H1 (cell line): Measurements from ENCODE around the gene LDLRAD4. TPM values are rescaled to one million over a fixed set of nuclear protein-coding genes. Genes with fewer than 3 reads are reported as not detected.
A peak's percentile ranks its signal among the peaks of the same experiment; 100 is the strongest.

Experiments
- CTCF ChIA-PET: fragments of 300-600 bp; sonication (Branson Sonifier 250); formaldehyde crosslinking; loops from one replicate; lab custom pipeline; 2021; ENCODE audit not compliant: partially characterized antibody; lab: Charles Lee
- POLR2A ChIA-PET: fragments of 300-600 bp; sonication (Branson Sonifier 250); formaldehyde crosslinking; loops from one replicate; lab custom pipeline; 2021; ENCODE audit warnings: inconsistent platforms; ENCODE audit not compliant: partially characterized antibody; lab: Charles Lee
- DNase-seq, 2 experiments: peaks; one replicate each; pipeline versions ENCODE4 v3.0.0 to v3.0.0-alpha.2; 2010 to 2022; ENCODE audit warnings: low spot score in 2 of 2, low read depth in 1 of 2, mixed read lengths in 1 of 2
- FAIRE-seq: peaks from 2 replicates; lab custom pipeline; 2011; peaks lifted over from hg19 to GRCh38; lab: Jason Lieb, UNC
- H2AFZ ChIP-seq: 2 replicates; pipeline ENCODE4 v1.8.1; 2012; ENCODE audit warnings: low read length, inconsistent platforms
- H2AK5ac ChIP-seq: 2 replicates; pipeline ENCODE4 v1.6.1; 2013; ENCODE audit warnings: low read depth, low read length
- H2BK120ac ChIP-seq: replicated peaks from 2 replicates; pipeline ENCODE3; 2013; ENCODE audit warnings: low read depth, low read length, inconsistent platforms
- H2BK12ac ChIP-seq: 2 replicates; pipeline ENCODE4 v1.6.1; 2013; ENCODE audit warnings: low read depth, low read length
- H2BK15ac ChIP-seq: 2 replicates; pipeline ENCODE4 v1.6.1; 2013; ENCODE audit warnings: low read length
- H2BK20ac ChIP-seq: 2 replicates; pipeline ENCODE4 v1.6.1; 2013; ENCODE audit warnings: low read length
- H2BK5ac ChIP-seq: 2 replicates; pipeline ENCODE4 v1.6.1; 2013; ENCODE audit warnings: low read depth, low read length
- H3K14ac ChIP-seq: 2 replicates; pipeline ENCODE4 v1.6.1; 2013; ENCODE audit warnings: inconsistent platforms; ENCODE audit not compliant: insufficient read length
- H3K18ac ChIP-seq: 2 replicates; pipeline ENCODE4 v1.6.1; 2013; ENCODE audit warnings: low read length; ENCODE audit errors: extremely low read depth
- H3K23ac ChIP-seq: 2 replicates; pipeline ENCODE4 v1.6.1; 2013; ENCODE audit warnings: inconsistent platforms; ENCODE audit not compliant: insufficient read length
- H3K23me2 ChIP-seq: 2 replicates; pipeline ENCODE4 v1.6.1; 2013; ENCODE audit warnings: low read depth, low read length
- H3K27ac ChIP-seq: 2 replicates; pipeline ENCODE4 v1.6.1; 2011; ENCODE audit warnings: low read depth, low read length, inconsistent platforms
- H3K27me3 ChIP-seq, 4 experiments: replicated peaks in 1 of 4; 1 replicate in 1 of 4; 2 replicates in 3 of 4; pipeline versions ENCODE4 v1.6.1 to v1.8.1; 2011 to 2013; ENCODE audit warnings: low read length in 3 of 4, mild to moderate bottlenecking in 3 of 4, inconsistent platforms in 2 of 4, mixed read lengths in 2 of 4, moderate library complexity in 1 of 4; ENCODE audit not compliant: control insufficient read depth in 3 of 4, insufficient read depth in 3 of 4; ENCODE audit errors: extremely low read depth in 1 of 4
- H3K36me3 ChIP-seq, 4 experiments: 2 replicates each; pipeline versions ENCODE4 v1.6.1 to v1.8.1; 2011 to 2013; ENCODE audit warnings: mild to moderate bottlenecking in 4 of 4, low read length in 3 of 4, moderate library complexity in 2 of 4, control low read depth in 1 of 4, inconsistent platforms in 1 of 4; ENCODE audit not compliant: insufficient read depth in 4 of 4, control insufficient read depth in 2 of 4
- H3K4ac ChIP-seq: replicated peaks from 2 replicates; pipeline ENCODE3; 2013; ENCODE audit warnings: low read length, low read depth, mixed read lengths, inconsistent platforms; ENCODE audit not compliant: insufficient read length
- H3K4me1 ChIP-seq, 4 experiments: replicated peaks in 1 of 4; 1 replicate in 1 of 4; 2 replicates in 3 of 4; pipeline versions ENCODE4 v1.6.1 to v1.8.1; 2011 to 2013; ENCODE audit warnings: low read length in 3 of 4, inconsistent platforms in 2 of 4, mixed read lengths in 1 of 4; ENCODE audit not compliant: insufficient read depth in 4 of 4, control insufficient read depth in 3 of 4
- H3K4me2 ChIP-seq, 2 experiments: 2 replicates each; pipeline versions ENCODE4 v1.6.1 to v1.8.1; 2011 to 2013; ENCODE audit warnings: low read depth in 2 of 2, low read length in 2 of 2, control low read depth in 1 of 2, inconsistent platforms in 1 of 2, mild to moderate bottlenecking in 1 of 2; ENCODE audit not compliant: insufficient read depth in 1 of 2
- H3K4me3 ChIP-seq, 4 experiments: fragments of 200-600, 300-600 bp in 1 of 4; sonication (generic), shearing (Covaris generic), sonication (Bioruptor Twin) in 1 of 4; 2 replicates each; pipeline versions ENCODE4 v1.5.1 to v1.8.1; 2011 to 2016; ENCODE audit warnings: low read length in 4 of 4, low read depth in 3 of 4, control low read depth in 2 of 4, inconsistent platforms in 2 of 4, mild to moderate bottlenecking in 2 of 4, mixed read lengths in 1 of 4, moderate library complexity in 1 of 4; ENCODE audit not compliant: insufficient read depth in 2 of 4; ENCODE audit errors: extremely low read depth in 1 of 4
- H3K56ac ChIP-seq: replicated peaks from 2 replicates; pipeline ENCODE3; 2013; ENCODE audit warnings: low read depth, mild to moderate bottlenecking, mixed read lengths, low read length, inconsistent platforms; ENCODE audit not compliant: insufficient read length
- H3K79me1 ChIP-seq: 2 replicates; pipeline ENCODE4 v1.6.1; 2013; ENCODE audit warnings: low read depth, low read length, control low read depth
- H3K79me2 ChIP-seq, 2 experiments: 2 replicates each; pipeline versions ENCODE4 v1.6.1 to v1.8.1; 2012 to 2013; ENCODE audit warnings: low read length in 2 of 2, mild to moderate bottlenecking in 2 of 2, inconsistent platforms in 1 of 2; ENCODE audit not compliant: insufficient read depth in 2 of 2, control insufficient read depth in 1 of 2
- H3K9ac ChIP-seq, 4 experiments: replicated peaks in 1 of 4; 1 replicate in 1 of 4; 2 replicates in 3 of 4; pipeline versions ENCODE4 v1.6.1 to v1.8.1; 2011 to 2013; ENCODE audit warnings: low read depth in 3 of 4, low read length in 3 of 4, control low read depth in 2 of 4, mild to moderate bottlenecking in 2 of 4, moderate library complexity in 2 of 4, inconsistent platforms in 1 of 4; ENCODE audit errors: extremely low read depth in 1 of 4
- H3K9me3 ChIP-seq, 2 experiments: 2 replicates each; pipeline versions ENCODE4 v1.6.1 to v1.8.1; 2012 to 2013; ENCODE audit warnings: mild to moderate bottlenecking in 2 of 2, moderate library complexity in 2 of 2, control low read depth in 1 of 2, inconsistent platforms in 1 of 2, low read depth in 1 of 2, low read length in 1 of 2, mixed read lengths in 1 of 2; ENCODE audit not compliant: insufficient read depth in 2 of 2
- H4K20me1 ChIP-seq, 2 experiments: replicated peaks in 1 of 2; 2 replicates each; pipeline versions ENCODE3 to v1.8.1; 2011 to 2013; ENCODE audit warnings: inconsistent platforms in 2 of 2, low read length in 2 of 2, mild to moderate bottlenecking in 1 of 2; ENCODE audit not compliant: insufficient read depth in 2 of 2, control insufficient read depth in 1 of 2
- H4K5ac ChIP-seq: 2 replicates; pipeline ENCODE4 v1.6.1; 2013; ENCODE audit warnings: low read length, low read depth, mixed read lengths, inconsistent platforms; ENCODE audit not compliant: insufficient read length
- H4K8ac ChIP-seq: 2 replicates; pipeline ENCODE4 v1.8.0; 2013; ENCODE audit warnings: mild to moderate bottlenecking, moderate library complexity, low read length, inconsistent platforms; ENCODE audit not compliant: insufficient read depth; ENCODE audit errors: extremely low read depth
- H4K91ac ChIP-seq: replicated peaks from 2 replicates; pipeline ENCODE3; 2013; ENCODE audit warnings: low read length, mixed read lengths, inconsistent platforms; ENCODE audit not compliant: insufficient read length
- BACH1 ChIP-seq: IDR thresholded peaks from 2 replicates; pipeline ENCODE4 v1.6.1; 2012; ENCODE audit warnings: low read length, improper control_type of control experiment
- CHD2 ChIP-seq: IDR thresholded peaks from 2 replicates; pipeline ENCODE4 v1.6.1; 2012; ENCODE audit warnings: low read length, improper control_type of control experiment
- E2F6 ChIP-seq: IDR thresholded peaks from 2 replicates; pipeline ENCODE4 v1.6.1; 2012; ENCODE audit warnings: inconsistent platforms
- EGR1 ChIP-seq: IDR thresholded peaks from 2 replicates; pipeline ENCODE4 v1.6.1; 2011; ENCODE audit warnings: low read depth, low read length, borderline replicate concordance
- GTF2F1 ChIP-seq: IDR thresholded peaks from 2 replicates; pipeline ENCODE4 v1.6.1; 2012; ENCODE audit warnings: low read depth, low read length, improper control_type of control experiment, borderline replicate concordance
- KDM4A ChIP-seq: IDR thresholded peaks from one replicate; pipeline ENCODE4 v1.7.1; 2012; ENCODE audit warnings: low read depth, mild to moderate bottlenecking, moderate library complexity, low read length, inconsistent platforms; ENCODE audit not compliant: severe bottlenecking
- RAD21 ChIP-seq, 2 experiments: IDR thresholded peaks in 1 of 2; conservative IDR thresholded peaks in 1 of 2; 2 replicates each; pipeline ENCODE4 v1.6.1; 2011; ENCODE audit warnings: low read depth in 2 of 2, low read length in 2 of 2, improper control_type of control experiment in 1 of 2, inconsistent platforms in 1 of 2, mild to moderate bottlenecking in 1 of 2, moderate library complexity in 1 of 2
- RFX5 ChIP-seq: IDR thresholded peaks from 2 replicates; pipeline ENCODE4 v1.6.1; 2011; ENCODE audit warnings: low read depth, low read length, improper control_type of control experiment, borderline replicate concordance
- RXRA ChIP-seq: IDR thresholded peaks from 2 replicates; pipeline ENCODE4 v1.6.1; 2011; ENCODE audit warnings: low read depth, mild to moderate bottlenecking, low read length, moderate library complexity; ENCODE audit not compliant: insufficient read depth
- SIN3A ChIP-seq, 2 experiments: IDR thresholded peaks in 1 of 2; conservative IDR thresholded peaks in 1 of 2; 2 replicates each; pipeline ENCODE4 v1.6.1; 2011 to 2012; ENCODE audit warnings: low read length in 2 of 2, improper control_type of control experiment in 1 of 2, low read depth in 1 of 2, mild to moderate bottlenecking in 1 of 2
- SP4 ChIP-seq: IDR thresholded peaks from 2 replicates; pipeline ENCODE4 v1.6.1; 2012; ENCODE audit warnings: low read length, inconsistent platforms
- TAF1 ChIP-seq: IDR thresholded peaks from 2 replicates; pipeline ENCODE4 v1.6.1; 2011; ENCODE audit warnings: mild to moderate bottlenecking, low read depth, low read length
- WGBS, 2 experiments: shearing (Covaris generic) in 1 of 2; methylation state at CpG; one replicate each; pipeline versions ENCODE4 v1.1.6 to v1.1.7; 2013 to 2015; ENCODE audit warnings: low lambda C conversion rate in 2 of 2, mixed read lengths in 2 of 2, inconsistent platforms in 1 of 2, low coverage in 1 of 2, missing lambda C conversion rate in 1 of 2; ENCODE audit not compliant: insufficient replicate concordance in 2 of 2, insufficient coverage in 1 of 2, insufficient read length in 1 of 2; ENCODE audit errors: extremely low coverage in 1 of 2, missing lambda C conversion rate in 1 of 2; 5-methylcytosine and 5-hydroxymethylcytosine counted together
- polyA plus RNA-seq, 7 experiments: library from polyadenylated mRNA; depleted of rRNA in 3 of 7; stranded (reverse) in 5 of 7; unstranded in 2 of 7; fragments of >200 nt in 5 of 7; fragments of 200-250 nt in 2 of 7; gene quantifications; 1 replicate in 5 of 7; 2 replicates in 1 of 7; 4 replicates in 1 of 7; pipeline versions ENCODE4 v1.2.1 to v1.2.3, GENCODE V29; 2011 to 2013; ENCODE audit warnings: missing spikeins in 2 of 7, mixed read lengths in 2 of 7
- total RNA-seq: library from RNA; stranded (reverse); fragmentation: NEBNext Ultra II Directional; extraction: Animal tissue kit (Norgen Biotek cat#: 25700); gene quantifications from 2 replicates; pipeline ENCODE4 v1.2.1, GENCODE V29; 2021

LDLRAD4 gene
- total and polyA plus RNA-seq, 2 of the 8 experiments (the other 6 are each of a cell fraction or from before 2014, with no cell fraction given), result 0.77 to 1.4 TPM

DNA sequence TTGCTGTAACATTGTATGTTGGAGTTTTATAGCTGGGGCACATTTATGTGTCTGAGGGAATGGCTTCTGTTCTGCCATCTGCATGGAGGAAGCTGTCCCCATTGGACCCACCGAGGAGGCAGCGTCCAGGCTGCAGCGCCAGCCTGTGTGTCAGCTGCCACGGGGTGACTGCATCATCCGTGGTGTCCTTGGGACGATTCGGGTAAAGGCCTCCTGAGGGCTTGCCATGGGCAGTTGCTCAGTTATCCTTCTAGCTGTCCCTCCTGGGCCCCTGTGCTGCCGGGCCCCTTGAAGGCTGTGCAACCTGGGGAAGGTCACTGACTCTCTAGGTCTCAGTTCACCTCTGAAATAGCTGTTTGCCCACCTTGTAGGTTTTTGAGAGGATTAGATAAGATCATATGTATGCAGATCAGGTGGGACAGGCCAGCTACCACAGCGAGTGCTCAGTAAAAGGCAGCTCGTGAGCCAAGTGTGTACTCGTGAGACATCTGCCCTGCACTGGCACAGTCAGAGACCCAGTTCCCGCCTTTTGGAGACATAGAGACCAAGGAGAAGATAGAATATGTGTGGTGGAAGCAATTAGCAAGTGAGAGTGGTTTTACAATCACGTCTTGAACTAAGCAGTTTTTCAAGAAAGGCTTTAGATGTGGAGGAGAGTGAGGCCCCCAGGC, 10.6 kb downstream of the LDLRAD4 start:
- CTCF ChIA-PET, result no interaction called here
- H2BK12ac ChIP-seq, result no peak overlapping the region
- 95% methylated on average over 13 of the region's 13 CpGs; no CpG with 5 or more reads in 1 of the 2 experiments for WGBS, 2 experiments
- no peak for TF ChIP-seq TAF1
- TF ChIP-seq EGR1, result no peak
- no peak for TF ChIP-seq SP4
- no peak for TF ChIP-seq GTF2F1
- TF ChIP-seq E2F6, result no peak
- no peak for TF ChIP-seq RAD21 (IDR thresholded peaks at IDR 0.05 in 1 of 2, conservative IDR thresholded peaks at IDR 0.05 in 1 of 2; ENCODE audit: low read depth in 2 of 2, low read length in 2 of 2)
- no peak for TF ChIP-seq KDM4A
- TF ChIP-seq RFX5, result no peak
- no peak for TF ChIP-seq SIN3A (conservative IDR thresholded peaks at IDR 0.05 in 1 of 2, IDR thresholded peaks at IDR 0.05 in 1 of 2; ENCODE audit: low read depth in 1 of 2, low read length in 2 of 2)
- no peak for TF ChIP-seq RXRA
- TF ChIP-seq BACH1, result no peak
- TF ChIP-seq CHD2, result no peak
- H2BK5ac ChIP-seq, result no peak overlapping the region
- H3K4ac ChIP-seq, result no peak overlapping the region
- no peak overlapping the region for H4K5ac ChIP-seq
- no peaks in the 10 kb centered on the region for H3K4me1 ChIP-seq
- no peaks in the 10 kb centered on the region for H3K23me2 ChIP-seq
- no peak overlapping the region for H3K9ac ChIP-seq
- no peak overlapping the region for H3K27ac ChIP-seq
- H2BK15ac ChIP-seq, result no peak overlapping the region
- FAIRE-seq, result no peak
- H3K36me3 ChIP-seq, result no peaks in the 10 kb centered on the region
- H3K4me3 ChIP-seq, result no peak overlapping the region
- H2AK5ac ChIP-seq, result no peak overlapping the region
- no peak overlapping the region for H3K23ac ChIP-seq
- H4K8ac ChIP-seq, result no peak overlapping the region
- no peaks in the 10 kb centered on the region for H3K9me3 ChIP-seq
- H2BK120ac ChIP-seq, result no peak overlapping the region
- DNase-seq, result peak in 1 of 2 experiments; percentile 33
- no peak overlapping the region for H2AFZ ChIP-seq
- no peak overlapping the region for H3K56ac ChIP-seq
- no peaks in the 10 kb centered on the region for H3K27me3 ChIP-seq
- H3K18ac ChIP-seq, result no peak overlapping the region
- H3K79me1 ChIP-seq, result no peaks in the 10 kb centered on the region
- POLR2A ChIA-PET, result no interaction called here
- H3K4me2 ChIP-seq, result no peak overlapping the region
- H3K14ac ChIP-seq, result no peak overlapping the region
- no peaks in the 10 kb centered on the region for H3K79me2 ChIP-seq
- H4K20me1 ChIP-seq, result no peaks in the 10 kb centered on the region
- H4K91ac ChIP-seq, result no peak overlapping the region
- no peak overlapping the region for H2BK20ac ChIP-seq
